ENCODE measurements around the gene NAP1L4.

Gene NAP1L4
- 210 to 256 reads per million in 2 experiments for total RNA-seq

- DNase-seq (ENCODE audit: low read depth), result peak; percentile 96
Observed at GRCh38 chr11:2992234-2992996, at the start of gene NAP1L4. NAP1L4 (minus strand) TSS chr11:2992329; CDS start chr11:2979220, 13,109 bp downstream.

DNA sequence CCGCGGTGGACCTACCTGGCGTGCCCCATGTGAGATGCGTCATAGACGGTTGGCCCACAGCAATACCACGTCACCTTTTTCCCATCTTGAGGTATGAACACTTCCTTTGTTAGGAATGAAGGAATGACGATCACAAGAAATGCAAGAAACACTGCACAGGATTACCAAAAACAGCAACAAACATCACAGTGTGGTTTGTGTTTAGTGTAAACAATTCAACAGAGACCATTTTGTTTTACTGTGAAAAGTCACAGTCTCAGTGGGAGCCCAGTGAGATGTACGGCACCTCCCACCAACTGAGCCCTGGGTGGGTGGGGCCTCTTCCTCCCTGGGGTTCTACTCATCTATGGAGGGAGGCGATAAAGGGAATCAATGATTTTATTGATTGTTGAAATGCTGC, 48.8 kb upstream of the NAP1L4 start:
- DNase-seq (ENCODE audit: low read depth), result no peak

- no peak for DNase-seq (ENCODE audit: low read depth)
Observed at GRCh38 chr11:3037945-3038271, 45.8 kb upstream of the NAP1L4 start.

- no peak for DNase-seq (ENCODE audit: low read depth)
Observed at GRCh38 chr11:3037040-3037944, 45.2 kb upstream of the NAP1L4 start.

GRCh38 chr11:3036419-3036818, 44.3 kb upstream of the NAP1L4 start:
- DNase-seq (ENCODE audit: low read depth), result no peak

DNA sequence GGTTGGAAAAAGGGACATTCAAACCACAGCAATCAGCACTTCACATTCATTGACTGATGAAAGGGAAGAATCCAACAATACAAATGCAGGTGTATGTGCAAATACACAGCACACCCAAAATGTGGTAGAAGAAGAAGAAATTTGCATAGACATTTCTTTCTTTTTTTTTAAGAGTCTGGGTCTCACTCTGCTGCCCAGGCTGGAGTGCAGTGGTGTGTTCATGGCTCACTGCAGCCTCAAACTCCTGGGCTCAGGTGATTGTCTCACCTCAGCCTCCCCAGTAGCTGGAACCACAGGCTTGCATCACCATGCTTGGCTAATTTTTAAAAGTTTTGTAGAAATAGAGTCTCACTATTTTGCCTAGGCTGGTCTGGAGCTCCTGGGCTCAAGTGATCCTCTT, 43.2 kb upstream of the NAP1L4 start:
- no peak for DNase-seq (ENCODE audit: low read depth)

GRCh38 chr11:3030289-3031070, 38.4 kb upstream of the NAP1L4 start:
- DNase-seq (ENCODE audit: low read depth), result no peak

DNA sequence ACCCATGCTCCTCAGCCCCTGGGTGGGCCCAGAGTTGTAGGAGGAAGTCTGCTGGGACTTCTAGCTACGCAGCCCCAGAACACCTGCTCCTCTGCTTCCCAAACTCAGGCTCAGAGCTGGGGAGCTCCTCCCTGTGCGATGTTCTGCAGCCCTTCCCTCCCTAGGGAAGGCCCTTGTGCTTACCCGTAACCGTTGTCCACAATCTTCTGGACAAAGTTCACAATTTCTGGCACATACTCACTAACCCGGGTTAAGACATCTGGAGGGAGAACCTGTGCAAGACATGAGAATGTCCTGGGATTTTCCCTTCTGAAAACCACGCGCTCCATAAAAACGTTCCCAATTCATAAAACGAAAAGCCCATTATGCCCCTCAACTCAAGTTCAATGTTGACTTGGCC, 36.7 kb upstream of the NAP1L4 start:
- DNase-seq (ENCODE audit: low read depth), result no peak

DNA sequence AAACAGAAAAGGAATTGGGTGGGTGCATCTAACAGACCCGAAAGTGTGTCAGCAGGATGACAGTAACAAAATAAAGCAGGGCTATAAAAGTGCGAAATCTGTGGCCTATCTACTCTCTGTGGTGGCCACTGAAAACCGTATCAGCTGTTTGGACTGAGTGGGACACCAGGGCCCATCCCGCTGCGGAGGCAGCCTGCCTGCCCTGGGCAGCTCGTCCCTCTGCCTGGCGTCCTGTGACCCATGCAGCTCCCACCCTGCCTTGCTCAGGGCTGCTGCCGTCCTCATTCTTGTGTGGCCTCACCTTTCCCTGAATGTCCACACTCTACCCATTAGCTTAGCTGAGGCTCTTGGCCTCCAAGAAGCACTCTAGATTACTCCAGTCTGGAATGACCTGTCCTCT, 34.7 kb upstream of the NAP1L4 start:
- DNase-seq (ENCODE audit: low read depth), result no peak

GRCh38 chr11:3022982-3023381, 30.9 kb upstream of the NAP1L4 start:
- DNase-seq (ENCODE audit: low read depth), result no peak

- no peak for DNase-seq (ENCODE audit: low read depth)
Observed at GRCh38 chr11:3022300-3022967, 30.3 kb upstream of the NAP1L4 start.

- DNase-seq (ENCODE audit: low read depth), result peak; percentile 27
Observed at GRCh38 chr11:3021125-3021524, 29.0 kb upstream of the NAP1L4 start.

DNA sequence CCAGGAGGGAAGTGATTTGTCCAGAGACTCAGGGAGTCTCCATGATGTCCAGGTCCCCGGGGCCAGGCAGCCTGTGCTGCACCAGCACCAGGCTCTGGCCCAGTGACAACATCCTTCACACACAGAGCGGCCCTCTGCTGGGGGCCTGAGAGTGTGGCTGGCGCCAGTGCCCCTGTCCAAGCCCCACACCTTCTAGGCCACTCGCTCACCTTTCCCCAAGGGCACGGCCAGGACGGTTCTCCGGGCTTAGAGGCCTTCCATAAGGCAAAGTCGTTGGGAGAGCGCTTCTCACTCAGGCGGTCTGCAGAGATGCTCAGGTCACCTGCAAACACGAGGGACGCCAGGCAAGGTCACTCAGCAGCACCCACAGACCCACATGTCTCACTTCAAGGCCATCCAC, 27.9 kb upstream of the NAP1L4 start:
- no peak for DNase-seq (ENCODE audit: low read depth)

DNA sequence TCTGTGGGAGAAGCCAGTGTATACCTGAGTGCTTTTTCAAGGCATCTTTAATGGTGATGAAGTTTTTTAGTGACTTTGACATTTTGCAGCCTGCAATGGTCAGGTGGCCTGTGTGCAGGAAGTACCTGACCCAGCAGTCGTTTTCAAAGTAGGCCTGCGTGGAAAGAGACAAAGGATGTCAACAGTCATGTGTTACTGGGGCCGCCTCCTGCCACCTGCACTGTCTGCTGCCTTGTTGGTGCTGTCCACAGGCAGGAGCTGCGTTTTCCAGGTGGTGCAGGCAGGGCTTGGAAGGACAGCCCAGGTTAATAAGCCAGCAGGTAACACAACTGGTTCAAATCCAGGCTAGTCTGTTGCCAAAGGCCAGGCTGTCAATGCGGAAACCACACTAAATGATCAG, 26.5 kb upstream of the NAP1L4 start:
- no peak for DNase-seq (ENCODE audit: low read depth)

DNA sequence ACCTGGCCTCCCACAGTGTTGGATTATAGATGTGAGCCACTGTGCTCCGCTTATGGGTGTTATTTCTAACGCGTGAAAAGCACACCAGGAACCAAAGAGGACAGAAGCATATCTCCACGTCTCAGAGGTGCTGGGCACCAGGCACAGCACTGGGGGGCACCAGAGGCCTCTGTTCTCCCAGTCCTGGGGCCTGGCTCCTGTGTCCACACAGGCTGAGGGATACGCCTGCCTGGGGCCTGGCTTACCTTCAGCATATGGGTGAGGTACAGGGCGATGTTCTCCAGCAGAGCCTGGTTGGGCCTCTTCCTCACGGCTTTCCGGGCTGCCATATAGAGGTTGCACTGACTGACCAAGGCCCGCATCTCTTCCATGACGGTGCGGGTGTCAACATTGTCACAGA, 24.7 kb upstream of the NAP1L4 start:
- DNase-seq (ENCODE audit: low read depth), result no peak

GRCh38 chr11:3015796-3016195, 23.7 kb upstream of the NAP1L4 start:
- no peak for DNase-seq (ENCODE audit: low read depth)

DNA sequence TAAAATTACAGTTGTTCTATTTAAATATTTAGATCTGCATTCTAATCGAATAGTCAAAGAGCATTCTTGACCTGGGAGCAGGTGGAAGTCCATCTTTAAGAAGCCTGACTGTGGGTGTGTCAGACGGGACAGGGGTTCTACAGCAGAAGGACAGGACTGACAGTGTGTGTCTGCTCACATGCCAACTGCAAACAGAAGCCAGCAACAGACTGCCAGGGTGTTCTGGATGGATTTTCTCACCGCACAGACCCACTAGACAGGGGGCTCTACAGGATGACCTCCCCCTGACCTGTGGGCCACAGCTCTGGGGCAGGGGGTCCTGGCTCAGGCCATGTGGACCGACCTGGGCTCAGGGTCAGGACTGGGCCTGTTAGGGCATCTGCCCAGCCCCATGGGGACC, 22.8 kb upstream of the NAP1L4 start:
- no peak for DNase-seq (ENCODE audit: low read depth)

DNA sequence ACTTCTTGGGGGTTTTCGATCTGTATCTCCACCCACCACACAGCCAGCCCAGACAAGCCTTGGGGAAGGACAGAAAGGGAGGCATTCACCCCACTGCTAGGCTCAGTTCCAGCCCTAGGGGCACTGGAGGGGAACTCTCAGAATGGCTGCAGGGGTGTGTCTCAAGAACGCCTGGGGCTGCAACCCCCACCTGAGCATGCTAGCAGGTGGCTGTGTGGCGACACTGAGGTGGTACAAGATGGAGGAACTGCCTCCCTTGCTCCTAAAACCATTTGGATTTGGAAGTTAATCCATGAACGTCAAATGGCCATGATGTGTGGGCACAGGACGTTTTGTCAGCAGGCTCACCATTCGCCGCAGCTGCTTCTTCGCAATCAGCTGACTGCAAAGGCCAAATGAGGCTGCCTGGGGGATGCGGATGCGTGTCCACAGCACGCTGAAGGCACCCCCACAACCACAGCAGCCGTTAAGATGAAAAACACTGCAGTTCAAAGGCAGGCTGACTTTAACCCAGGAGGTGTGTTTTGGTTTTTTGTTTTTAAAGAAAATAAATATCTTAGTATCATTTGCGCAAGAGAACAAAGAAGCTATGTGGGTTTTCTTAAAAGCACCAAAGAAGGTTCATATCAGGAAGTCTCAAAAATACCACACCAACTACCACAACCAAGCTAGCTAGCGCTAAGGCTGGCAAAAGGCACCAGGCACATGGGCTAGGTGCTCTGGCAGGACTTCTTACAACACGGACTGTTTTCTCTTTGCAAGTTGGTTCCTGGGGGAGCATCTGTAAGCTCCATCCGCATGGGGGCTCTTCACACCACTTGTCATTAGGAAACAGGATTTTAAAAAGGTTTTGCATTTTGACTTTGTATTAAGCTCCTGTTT, 22.2 kb upstream of the NAP1L4 start:
- peak; percentile 69 for DNase-seq (ENCODE audit: low read depth)

DNA sequence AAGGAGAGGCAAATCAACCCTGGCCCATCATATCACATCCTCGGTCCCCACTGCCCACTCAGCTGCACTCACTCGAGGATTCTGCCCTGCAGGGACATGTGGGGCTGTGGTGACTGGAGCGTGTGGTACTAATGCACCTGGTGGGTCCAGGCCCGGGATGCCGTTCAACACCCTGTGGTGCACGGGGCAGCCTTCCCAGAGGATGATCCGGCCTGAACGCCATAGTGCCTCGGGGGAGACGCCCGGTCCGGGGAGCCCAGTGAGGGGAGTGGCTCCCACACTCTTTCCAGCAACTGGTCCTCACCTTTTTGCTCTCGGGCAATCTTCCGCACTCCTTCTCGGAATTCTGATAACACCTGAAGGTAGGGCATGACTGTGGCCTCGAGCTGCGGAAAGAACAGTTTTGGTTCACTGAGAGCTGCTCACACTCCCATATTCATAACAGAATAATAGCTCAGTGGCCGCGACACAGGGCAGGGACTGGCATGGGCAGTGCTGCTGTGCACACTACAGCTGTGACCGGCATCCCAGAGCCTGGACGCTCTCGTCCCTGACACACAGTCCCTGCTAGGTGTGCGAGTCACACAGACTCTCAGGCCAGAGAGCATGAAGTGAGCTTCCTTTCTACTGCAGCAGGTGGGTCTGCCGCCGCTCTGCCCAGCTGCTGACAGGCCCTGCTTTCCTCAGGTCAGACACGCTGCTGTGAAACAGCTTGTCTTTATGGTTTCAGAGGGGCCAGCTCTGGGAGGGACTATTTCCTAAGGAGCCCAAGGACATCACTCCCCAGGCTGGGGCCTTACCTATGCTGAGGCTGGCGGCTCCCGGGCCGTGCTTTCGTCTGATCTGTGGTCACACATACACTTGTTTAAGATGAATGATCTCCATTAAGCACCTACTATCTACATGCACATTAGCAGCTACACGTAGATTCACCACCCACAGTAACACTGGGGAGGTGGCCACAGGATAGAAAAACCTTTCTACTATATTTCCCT, 20.1 kb upstream of the NAP1L4 start:
- no peak for DNase-seq (ENCODE audit: low read depth)

Measured in T follicular helper cell (primary cell).